ENCODE measurements around the gene TNRC6B.

DNA sequence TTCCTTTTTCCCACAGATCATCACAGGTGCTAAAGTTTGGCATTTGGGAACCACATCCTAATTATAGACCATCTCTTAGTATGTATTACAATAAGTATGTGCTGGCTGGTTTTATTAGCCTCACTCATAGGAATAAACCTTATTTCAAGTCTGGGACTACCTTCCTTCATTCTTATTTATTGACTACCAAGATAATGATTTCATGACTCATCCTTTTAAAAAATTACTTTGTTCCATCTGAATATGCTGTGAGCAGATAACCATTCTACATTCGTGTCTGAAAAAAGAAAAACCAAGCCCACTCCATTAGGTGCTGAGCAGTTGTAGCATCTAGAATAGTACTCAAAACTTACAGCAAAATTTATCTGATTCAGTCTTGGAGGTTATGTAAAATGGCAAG, 12.3 kb downstream of the TNRC6B start:
- TF ChIP-seq SUZ12 (IDR thresholded peaks at IDR 0.05) (no peak), NFRKB (IDR thresholded peaks at IDR 0.05) (no peak), L3MBTL2 (conservative IDR thresholded peaks at IDR 0.05) (no peak), ARNT (IDR thresholded peaks at IDR 0.05) (no peak), SP1 (IDR thresholded peaks at IDR 0.05) (no peak), ELF4 (IDR thresholded peaks at IDR 0.05) (no peak), BHLHE40 (IDR thresholded peaks at IDR 0.05; ENCODE audit: borderline replicate concordance) (no peak), FOXM1 (IDR thresholded peaks at IDR 0.05; ENCODE audit: borderline replicate concordance) (no peak), FOXA1 (IDR thresholded peaks at IDR 0.05) (no peak), HDGF (IDR thresholded peaks at IDR 0.05; ENCODE audit: borderline replicate concordance) (no peak)
- TF ChIP-seq, protein P1, sequence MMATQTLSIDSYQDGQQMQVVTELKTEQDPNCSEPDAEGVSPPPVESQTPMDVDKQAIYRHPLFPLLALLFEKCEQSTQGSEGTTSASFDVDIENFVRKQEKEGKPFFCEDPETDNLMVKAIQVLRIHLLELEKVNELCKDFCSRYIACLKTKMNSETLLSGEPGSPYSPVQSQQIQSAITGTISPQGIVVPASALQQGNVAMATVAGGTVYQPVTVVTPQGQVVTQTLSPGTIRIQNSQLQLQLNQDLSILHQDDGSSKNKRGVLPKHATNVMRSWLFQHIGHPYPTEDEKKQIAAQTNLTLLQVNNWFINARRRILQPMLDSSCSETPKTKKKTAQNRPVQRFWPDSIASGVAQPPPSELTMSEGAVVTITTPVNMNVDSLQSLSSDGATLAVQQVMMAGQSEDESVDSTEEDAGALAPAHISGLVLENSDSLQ (IDR thresholded peaks at IDR 0.05) = no peak

Measured in HEK293T (cell line).